HG03432 (cell line): Measurements from ENCODE around the gene HIRA.
A peak's percentile ranks its signal among the peaks of the same experiment; 100 is the strongest.

Experiments
- ATAC-seq: cut with Tn5 transposase; IDR thresholded peaks from one replicate; pipeline ENCODE4 v1.9.1; 2021; ENCODE audit warnings: mild to moderate bottlenecking, moderate library complexity; ENCODE audit not compliant: unreplicated experiment

Gene HIRA

DNA sequence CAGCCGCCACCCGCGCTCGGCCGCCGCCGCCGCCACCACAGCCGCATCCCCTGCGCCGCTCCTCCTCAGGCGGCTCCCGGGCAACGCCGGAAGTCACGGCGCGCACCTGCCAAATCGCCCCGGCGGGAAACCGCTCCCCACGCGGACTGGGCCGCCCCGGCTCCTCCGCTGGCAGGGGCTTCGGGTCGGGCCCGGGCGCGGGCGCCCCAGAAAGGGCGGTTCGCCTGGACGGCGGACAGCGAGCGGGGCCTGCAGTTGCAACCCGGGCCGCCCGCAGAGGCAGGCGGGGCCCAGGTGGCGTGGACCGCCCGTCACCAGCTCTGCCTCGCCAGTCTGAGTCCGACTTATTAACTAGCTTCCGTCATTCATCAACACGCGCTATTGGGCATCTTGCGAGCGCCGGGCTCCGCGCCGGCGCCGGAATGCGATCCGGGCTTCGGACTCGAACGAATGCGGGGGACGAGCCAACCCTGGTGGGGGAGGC is at the start of gene HIRA:
HIRA (minus strand) TSS at position 85 of the 484 bp plus-strand sequence. CDS start 257 bp downstream, outside the sequence.
- ATAC-seq = peak; percentile 65

DNA sequence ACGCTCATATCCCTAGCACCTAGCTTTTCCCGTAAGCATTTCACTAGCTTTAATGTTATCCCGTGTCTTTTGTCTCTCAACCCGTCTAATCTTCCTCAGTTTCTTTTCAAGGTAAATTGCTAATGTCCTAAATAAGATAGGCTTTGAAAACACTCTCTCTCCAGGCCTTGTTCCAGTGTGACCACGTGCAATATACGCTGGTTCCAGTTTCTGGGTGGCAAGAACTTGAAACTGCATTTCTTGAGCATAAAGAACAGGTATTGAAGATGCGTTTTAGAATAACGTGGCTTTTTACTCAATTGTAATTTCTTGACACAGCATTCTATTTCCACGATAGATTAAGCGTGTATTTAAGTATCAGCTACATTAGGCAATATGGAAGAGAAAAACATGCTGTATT is 49.3 kb upstream of the HIRA start:
- no peak for ATAC-seq

DNA sequence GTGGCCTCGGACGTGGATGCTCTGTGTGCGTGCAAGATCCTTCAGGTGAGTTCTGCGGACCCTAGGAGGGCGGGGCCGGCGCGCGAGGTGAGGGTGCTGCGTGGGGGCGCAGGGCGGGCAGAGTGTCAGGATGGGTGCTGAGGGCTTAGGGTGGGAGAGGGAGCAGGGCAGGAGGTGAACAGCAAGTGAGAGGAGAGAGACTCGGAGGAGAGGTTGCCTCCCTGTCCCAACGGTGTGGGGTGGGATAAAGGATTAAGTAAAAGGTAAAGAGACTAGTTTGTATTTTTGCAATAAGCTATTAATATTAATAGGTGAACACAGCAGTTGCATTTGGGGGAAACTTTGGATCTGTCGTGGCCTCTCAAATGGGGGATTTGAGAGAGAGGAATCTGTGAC is 48.6 kb upstream of the HIRA start:
- no peak for ATAC-seq

- peak; percentile 83 for ATAC-seq
Measured at GRCh38 chr22:19479355-19480172, 48.0 kb upstream of the HIRA start, which contains the start of gene CDC45. CDC45 (plus strand) TSS chr22:19479920; CDS start chr22:19479969, 49 bp downstream.

- ATAC-seq = peak; percentile 67
Measured at GRCh38 chr22:19478901-19479354, 47.4 kb upstream of the HIRA start, which contains the start of gene UFD1. UFD1 (minus strand) TSS chr22:19479193; CDS start chr22:19479085, 108 bp downstream.

GRCh38 chr22:19478045-19478900 is 46.7 kb upstream of the HIRA start:
- no peak for ATAC-seq

GRCh38 chr22:19477321-19478044 is 46.0 kb upstream of the HIRA start:
- ATAC-seq = no peak

DNA sequence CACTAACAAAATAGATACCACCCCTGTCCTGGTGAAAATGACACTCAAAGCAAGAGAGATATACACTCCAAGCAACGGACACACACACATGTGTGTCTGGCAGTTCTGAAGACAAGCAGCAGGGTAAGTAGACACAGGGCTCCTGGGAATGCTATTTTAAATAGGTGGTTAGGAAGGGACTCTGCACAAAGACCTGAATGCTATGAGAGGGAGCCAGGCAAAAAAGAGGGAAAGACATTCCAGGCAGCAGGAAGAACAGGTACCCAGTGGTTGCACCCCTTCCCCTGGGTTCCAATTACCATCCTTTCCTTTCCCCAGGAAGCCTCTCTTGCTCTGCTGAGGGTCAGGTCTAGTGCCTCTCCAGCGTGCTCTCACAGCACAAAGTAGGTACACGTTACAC is 44.5 kb upstream of the HIRA start:
- no peak for ATAC-seq

GRCh38 chr22:19473578-19473977 is 42.0 kb upstream of the HIRA start:
- no peak for ATAC-seq

DNA sequence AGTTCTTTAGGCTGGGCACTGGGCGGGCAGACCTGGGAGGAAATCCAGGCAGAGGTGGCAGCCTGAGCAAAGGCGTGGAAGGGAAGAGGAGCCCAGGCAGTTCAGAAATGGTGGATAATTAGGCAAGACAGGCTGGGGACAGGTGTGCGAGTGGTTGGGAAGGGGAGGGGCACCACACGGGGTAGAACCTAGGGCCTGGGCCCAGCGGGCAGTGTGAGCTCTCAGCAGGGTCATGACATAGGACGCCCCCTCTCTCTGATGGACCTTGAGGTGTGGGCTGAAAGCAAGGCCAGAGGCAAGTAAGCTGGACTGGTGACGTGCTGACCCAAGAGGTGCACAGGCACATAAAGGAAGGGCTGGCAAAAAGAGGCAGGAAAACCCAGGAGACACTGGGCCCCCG is 40.7 kb upstream of the HIRA start:
- ATAC-seq = no peak

GRCh38 chr22:19471572-19471971 is 40.0 kb upstream of the HIRA start:
- no peak for ATAC-seq

DNA sequence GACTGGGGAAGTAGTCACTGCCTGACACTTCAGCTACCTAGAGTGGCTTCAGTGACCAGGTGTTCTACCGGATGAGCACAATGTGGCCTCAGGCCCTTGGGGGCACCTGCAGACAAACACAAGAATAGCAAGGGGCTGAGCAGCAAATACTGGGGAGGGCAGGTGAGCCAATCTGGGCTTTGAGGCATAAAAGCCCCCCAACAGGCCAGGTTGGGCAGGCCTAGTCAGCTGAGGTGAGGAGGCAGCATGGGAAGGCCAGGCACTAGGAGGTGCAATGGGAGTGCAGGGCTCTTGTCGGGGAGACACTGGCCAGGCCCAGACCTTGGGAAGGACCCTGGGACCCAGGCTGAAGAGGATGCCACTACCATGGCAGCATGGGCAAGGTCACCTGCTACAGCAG is 38.5 kb upstream of the HIRA start:
- no peak for ATAC-seq

GRCh38 chr22:19469421-19469820 is 37.9 kb upstream of the HIRA start:
- ATAC-seq = no peak

DNA sequence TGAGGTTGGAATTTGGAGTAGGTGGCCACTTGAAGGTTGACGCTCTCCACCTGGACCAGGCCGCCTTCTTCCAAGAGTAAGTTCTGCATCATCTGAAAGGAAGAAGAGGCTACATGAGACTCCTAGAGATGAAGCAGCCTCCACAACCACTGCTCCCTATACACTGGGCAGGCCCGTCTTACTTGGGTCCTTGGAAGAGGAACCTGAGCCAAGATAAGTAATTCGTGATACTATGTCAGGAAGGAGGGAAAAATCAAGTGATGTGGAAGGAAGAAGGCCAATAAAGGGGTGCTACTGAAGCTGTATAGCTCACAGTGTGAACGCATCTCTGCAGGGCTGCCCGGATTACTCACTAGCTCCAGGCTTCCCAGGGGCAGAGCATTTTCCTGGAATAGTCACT is 36.4 kb upstream of the HIRA start:
- ATAC-seq = no peak

DNA sequence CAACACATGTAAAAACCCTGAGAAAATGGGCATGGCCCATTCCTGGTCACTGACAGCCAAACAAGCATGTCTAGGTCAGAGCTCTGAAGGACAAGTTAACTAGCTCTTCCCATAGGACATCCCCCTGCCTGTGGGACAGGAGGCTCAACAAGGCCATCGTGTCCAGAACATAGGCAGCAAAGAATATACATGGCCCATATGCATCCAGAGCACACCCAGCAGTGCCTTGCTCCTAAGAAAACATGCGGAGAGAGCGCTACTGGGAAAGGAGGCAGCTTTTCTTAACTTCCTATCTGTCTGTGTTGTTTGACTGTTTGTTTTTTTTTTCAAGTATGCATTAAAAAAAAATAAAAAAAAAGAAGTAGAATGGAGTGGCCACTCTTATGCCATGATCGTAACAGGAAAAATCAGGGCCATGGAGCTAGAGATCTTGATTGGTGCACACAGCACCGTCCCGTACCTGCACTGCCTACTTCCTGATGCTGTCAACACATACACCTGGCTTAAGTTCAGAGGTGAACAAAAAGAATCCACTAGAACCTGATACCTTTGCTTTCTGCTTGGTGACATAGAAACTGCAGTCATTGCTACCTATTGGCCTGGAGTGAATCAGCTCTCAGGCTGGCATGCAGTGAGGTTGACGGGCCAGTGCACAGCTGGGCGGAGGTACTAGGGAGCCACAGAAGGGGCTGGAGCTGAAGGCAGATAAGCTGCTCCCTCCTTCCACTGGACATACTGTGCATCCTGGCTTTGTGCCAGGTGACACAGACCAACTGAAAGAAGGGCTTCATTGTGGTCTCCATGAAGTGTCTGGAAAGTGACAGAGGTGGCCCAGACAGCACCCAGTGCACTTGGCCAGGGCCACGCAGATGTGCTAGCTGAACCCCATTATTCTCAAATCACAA is 35.6 kb upstream of the HIRA start:
- ATAC-seq = no peak

- ATAC-seq = no peak
Measured at GRCh38 chr22:19466126-19466716, 34.7 kb upstream of the HIRA start.

DNA sequence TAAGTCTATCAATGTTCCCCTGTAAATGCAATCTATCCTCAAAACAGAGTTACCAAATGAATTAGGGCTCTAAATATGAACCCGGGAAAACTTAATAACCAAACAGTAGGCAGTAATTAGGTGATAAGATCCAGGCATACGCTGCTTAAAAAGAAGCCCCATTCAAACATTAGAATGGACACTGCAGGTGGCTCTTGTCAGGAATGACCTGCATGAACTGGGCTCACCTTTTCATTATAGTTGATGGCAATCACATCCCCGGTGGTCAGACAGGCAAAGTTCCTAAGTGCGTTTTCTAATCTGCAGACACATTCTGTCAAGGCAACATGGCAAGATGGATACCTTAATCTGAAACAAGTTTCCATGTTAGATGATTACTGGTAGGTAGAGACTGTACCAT is 33.4 kb upstream of the HIRA start:
- ATAC-seq = no peak

DNA sequence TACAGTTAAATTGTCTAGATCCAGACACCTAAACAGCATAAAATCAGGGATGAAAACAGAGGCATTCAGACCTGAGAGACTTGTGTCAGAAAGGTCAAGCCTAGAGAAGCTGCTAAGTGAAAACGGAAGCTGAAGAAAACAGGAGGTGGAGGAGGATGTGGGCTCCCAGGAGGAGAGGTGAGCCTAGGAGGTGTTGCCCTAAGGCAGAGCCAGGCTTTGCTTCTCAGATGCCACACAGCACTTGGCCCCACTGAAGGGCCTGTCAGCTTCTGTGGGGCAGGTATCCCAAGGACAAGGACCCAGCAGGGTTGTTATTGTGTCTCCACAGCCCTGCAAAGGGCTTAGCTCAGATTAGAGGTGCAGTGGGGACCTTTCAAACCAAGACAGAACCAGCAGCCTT is 33.0 kb upstream of the HIRA start:
- no peak for ATAC-seq
